Kidney tubule cell (primary cell): ENCODE measurements around the gene KPRP.
A peak's percentile ranks its signal among the peaks of the same experiment; 100 is the strongest.

Experiments
- DNase-seq: peaks from one replicate; pipeline ENCODE4 v3.0.0-alpha.2; 2018; ENCODE audit warnings: low spot score

Gene KPRP, protein sequence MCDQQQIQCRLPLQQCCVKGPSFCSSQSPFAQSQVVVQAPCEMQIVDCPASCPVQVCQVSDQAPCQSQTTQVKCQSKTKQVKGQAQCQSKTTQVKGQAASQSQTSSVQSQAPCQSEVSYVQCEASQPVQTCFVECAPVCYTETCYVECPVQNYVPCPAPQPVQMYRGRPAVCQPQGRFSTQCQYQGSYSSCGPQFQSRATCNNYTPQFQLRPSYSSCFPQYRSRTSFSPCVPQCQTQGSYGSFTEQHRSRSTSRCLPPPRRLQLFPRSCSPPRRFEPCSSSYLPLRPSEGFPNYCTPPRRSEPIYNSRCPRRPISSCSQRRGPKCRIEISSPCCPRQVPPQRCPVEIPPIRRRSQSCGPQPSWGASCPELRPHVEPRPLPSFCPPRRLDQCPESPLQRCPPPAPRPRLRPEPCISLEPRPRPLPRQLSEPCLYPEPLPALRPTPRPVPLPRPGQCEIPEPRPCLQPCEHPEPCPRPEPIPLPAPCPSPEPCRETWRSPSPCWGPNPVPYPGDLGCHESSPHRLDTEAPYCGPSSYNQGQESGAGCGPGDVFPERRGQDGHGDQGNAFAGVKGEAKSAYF

DNA sequence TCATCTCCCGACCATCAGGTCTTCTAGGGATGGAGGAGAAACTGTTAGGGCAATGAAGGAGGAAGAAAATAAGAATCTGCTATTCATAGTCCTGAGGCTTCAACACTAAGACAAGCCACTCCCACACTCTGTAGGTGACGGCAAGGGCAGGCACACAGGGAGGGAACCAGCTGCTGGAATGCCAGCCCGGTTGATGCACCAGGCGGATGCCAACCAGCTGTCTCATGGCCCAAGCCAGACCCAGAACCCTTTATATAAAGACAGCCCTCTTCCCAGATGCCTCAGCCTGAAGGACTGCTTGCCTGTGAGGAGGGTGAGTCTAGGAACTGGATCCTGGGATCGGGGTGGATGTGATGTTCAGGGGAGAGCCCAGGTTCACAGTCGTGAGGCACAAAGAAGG is at the start of gene KPRP:
KPRP (plus strand) TSS at position 279 of the 400 bp plus-strand sequence. CDS start 1,564 bp downstream, outside the sequence.
- DNase-seq: no peak

DNA sequence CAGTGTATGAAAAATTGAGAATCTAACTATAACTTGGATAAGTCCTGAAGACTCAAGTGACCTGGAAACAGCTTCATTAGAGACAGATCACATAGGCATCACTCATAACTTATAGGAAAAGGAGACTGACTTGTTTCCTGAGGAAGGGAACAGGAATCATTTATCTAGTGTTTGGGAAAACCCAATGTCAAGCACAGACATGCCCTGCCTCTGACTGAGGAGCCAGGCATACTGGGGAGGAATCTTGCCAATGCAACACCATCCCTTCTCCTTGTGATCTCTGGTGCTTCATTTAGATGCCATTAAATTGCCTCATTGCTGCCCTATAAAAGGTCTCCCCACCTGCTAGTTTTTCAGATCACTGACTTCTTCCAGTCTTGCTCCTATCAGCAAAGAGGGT is 39.6 kb upstream of the KPRP start:
- DNase-seq: no peak

DNA sequence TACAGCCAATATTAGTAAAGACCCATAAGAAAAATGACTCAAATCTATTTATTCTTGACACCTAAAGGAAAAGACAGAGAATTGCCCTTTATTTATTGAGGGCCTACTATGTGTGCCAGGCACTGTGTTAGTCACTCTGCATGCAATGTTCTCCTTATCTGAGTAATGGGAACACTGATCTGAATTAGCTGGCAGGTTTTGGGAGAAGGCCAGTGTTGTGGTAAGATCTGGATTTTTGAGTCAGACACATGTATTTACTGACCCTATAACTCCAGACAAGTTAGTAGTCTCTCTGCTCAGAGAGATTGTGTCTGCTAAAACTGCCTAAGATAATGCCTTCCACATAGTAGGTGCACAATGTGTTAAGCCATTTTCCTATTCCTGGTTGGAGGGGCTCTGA is 32.6 kb upstream of the KPRP start:
- DNase-seq: no peak

DNA sequence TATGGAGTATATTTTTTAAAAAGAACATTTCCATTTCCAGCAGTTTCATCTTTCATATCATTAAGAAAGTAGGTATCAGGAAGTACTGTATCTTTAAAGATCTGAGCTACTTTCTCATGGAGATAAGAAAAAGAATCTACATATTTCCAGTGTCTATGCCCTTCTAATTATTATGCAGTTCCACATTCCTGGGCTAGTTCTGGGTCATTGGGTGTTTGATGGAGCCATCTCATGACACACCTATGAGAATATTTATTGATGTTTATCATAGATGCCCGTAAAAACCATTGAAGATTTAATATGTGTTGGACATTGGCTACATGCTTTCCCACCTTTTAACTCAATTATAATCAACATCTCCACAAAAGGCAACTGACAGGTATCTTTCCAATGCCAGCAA is 28.8 kb upstream of the KPRP start:
- no peak for DNase-seq

DNA sequence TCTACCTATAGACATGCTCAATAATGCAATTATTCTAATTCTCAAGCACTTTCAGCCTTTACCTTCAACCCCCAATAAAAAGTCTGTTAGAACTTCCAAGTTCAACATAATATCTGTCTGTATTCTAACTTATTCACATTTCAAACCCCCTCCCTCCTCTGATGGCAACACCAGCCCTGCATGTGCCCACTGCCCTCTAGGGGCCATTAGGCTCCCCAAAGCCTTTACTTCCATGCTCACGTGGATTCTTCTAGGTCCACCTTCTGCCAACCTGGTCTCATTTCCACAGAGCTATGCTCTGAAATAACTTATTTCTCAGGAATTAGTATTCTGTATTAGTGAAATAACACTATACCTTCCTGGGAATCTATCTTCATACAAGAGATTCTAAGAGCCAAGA is 22.2 kb upstream of the KPRP start:
- DNase-seq: no peak

DNA sequence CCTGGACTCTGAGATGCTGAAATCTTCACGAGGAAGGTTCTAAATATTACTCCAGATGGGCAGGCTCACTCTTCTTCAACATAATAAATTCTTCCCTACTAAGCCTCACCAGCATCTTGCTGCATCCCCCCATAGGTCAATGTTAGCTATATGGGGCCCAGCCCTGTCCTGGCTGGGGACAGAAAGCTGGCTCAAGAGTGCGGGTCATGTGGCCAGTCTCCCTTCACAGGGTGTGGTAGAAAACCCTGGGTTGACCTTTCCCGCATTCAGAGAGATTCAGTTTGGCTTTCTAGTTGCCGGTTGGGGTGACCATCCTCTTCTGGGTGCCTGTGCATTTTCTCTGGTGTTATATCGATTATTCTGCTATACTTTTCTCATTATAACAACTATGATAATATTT is 19.8 kb upstream of the KPRP start:
- no peak for DNase-seq

DNA sequence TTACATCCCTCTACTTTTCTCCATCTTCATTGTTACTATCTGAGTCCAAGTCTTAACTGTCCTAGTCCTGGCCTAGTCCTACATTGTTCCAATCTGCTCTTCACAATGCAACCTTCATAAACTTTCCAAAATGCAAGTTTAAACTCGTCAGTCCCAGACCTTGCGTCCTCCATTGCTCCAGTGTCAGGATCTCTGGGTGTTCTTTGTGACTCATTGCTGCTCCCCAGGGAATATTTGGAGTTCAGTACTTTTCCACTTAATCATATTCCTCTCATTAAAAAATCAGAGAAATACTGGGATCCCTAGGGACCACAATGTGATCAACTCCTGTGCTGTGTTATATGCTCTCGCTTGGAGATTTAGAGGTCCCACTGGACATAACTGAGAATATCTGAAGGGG is 18.0 kb upstream of the KPRP start:
- DNase-seq: no peak

DNA sequence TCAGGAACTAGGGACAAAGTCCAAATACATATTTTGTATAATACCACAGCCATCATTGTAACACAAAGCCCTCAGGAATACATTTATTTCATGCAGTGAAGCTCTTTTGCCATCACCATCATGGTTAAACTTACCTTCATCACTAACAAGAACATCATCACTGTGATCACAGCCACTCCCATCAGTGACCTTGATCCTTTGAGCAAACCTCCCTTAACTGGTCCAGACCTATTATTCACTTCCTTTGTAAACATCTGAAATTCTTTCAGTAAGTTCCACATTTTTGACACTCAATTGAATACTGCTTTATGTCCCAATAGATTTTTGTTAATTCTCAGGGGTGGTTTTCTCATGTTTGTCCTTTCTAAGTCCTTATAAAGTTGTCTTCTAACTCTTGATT is 16.2 kb upstream of the KPRP start:
- DNase-seq: no peak

DNA sequence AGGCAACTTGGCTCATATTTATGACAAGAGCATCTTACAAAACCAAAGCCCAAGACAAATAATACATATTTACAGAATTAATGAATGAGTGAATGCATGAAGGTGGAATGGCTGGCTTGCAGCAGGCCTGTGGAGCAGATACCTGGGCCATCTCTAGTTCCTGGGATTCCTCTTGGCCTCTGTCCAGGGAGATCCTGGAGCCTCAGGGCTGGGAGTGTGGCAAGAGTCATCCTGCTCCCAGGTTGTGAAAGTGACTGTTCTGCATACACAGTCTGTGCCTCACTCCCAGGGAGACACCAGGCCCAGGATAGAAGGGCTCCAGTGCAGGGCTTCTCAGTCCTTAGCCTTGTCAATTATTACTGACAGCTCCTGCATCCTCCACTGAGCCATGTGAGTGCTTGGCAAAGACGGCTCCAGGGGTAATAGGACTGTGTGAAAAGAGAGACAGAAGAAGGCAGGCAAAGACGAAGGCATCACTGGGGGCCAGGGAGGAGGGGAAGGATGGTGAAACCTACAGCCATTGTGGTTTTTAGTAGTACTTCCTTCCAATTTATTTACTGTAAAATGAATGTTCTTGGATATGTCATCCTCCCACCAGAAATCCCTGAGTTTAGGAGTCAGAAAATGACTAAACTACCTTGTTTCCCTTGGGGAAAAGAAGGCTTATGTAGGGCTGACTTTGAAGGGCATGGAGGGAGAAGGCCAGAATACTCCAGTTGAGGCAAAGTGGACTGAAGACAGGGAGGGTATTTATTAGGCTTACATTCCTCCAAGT is 14.3 kb upstream of the KPRP start:
- DNase-seq: peak; percentile 14

DNA sequence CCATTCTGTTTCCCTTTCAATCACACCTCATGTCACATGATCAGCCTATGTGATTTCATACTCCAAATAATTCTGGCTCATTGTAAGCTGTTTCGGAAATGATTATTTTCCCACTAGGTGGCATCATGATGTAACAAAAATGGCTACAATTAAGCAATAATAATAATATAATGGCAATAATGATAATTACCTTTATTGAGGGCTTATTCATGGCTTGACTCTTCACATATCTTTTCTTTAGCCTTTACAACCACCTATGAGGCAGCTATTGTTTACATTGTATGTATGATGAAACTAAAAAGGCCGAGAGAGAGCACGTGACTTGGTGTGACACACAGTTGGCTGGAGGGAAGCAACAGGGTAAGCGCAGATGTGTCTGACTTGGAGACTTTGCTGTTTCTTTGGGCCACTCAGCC is 12.5 kb upstream of the KPRP start:
- no peak for DNase-seq

DNA sequence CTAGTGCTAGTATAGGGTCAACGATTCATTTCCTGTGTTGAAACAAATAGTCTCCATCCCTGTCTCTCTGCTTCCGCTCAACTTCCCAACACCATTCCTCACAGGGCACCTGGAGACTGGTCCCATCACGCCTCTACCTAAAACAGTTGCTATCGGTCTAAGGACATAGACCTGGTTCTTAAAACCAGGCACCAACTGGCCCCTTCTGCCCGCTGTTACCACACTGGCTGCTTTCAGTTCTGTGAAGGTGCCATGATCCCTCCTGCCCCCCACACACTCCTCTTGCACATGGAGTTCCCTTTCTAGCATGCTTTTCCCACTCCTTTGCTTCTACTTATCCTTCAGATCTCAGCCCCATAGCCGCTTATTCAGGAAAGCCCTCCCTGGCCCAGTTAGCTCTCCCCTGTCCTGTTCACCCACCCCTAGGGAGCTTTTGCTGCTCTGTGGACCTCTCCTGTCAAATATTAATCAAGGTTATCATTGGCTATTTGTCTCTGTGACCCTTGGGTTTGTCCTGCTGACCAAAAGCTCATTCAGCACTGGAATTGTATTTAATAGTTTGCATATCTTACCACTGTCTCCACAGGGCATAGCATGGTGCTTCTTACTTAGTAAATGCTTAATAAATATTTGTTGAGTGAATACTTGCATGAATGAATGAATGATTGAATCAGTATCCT is 11.9 kb upstream of the KPRP start:
- DNase-seq: no peak

DNA sequence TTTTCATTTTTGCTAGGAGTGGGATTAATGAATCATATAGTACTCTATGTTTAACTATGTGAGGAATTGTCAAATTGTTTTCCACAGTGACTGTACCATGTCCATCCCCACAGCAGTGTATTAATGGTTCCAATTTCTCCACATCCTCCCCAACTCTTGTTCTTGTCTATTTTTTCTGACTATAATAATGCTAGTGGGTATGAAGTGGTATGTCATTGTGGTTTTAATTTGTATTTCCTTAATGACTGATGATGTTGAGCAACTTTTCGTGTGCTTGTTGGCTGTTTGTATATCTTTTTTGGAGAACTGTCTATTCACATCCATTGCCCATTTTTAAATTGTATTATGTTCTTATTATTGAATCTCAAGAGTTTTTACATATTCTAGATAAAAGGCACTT is 10.0 kb upstream of the KPRP start:
- no peak for DNase-seq

DNA sequence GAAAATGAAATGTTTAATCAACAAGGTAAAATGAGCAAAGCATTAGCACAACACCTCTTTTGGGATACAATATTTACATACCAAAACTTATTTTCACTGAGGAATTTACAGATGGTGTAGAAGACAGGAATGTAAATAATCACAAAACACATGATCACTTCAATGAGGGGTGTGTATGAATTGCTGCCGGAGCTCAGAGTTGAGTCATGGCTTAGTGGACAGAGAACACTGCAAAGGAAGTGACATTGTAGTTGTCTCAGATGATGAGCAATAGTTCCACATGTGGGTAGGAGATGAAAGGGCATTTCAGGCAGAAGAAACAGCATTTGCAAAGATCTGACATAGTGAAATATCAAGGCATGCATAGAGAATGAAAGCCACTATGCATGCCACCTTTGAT is 5.6 kb upstream of the KPRP start:
- DNase-seq: peak; percentile 59

DNA sequence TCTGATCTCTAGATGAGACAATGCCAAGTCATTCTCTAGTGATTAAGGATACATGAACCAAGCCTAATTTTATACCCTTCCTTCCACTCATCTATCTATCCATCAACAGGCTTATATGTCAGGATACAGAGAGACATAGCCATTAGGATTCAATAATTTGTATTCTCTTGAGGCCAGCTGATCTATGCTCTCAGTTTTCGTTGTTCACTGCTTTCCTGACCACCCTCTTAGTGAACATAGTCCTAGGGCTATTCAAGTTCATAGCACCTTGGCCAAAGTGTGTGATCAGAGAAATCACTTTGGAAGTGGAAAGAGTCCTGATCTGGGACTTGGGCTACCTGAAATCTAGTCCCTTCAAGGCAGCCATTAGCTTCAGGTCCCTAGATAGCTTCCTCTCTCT is 4.2 kb upstream of the KPRP start:
- DNase-seq: no peak

DNA sequence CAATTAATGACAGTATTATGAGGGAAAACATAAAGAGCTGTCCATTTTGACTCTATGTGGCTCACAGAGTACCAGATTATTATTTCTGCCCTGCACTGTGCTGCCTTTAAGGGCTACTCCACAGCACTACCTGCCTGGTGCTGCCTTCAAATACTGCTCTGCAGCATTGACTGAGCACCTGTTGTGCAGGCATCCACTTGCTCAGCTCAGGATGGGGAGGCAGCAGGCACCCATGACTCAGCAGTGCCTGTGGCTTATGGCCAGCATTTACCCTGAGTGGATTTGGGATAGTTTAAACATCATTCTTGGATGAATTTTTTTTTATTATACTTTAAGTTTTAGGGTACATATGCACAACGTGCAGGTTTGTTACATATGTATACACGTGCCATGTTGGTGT is 953 bp upstream of the KPRP start:
- DNase-seq: no peak

DNA sequence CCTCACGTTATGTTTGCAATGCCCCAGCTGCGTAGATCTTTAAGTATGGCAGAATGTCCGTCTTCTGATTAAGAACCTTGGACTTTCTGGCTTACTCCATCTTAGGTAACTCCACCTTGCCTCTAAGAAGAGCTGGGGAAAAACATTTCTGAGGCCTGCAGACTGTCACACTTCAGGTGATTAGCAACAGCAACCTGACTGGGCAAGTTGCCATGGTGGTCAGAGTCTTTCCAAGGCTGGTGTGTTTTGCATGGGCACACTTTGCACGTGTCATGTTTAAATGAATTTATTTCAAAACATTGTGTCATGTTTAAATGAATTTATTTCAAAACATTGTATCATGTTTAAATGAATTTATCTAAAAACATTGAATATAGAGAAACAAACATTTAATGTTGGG is 811 bp downstream of the KPRP start:
- no peak for DNase-seq

DNA sequence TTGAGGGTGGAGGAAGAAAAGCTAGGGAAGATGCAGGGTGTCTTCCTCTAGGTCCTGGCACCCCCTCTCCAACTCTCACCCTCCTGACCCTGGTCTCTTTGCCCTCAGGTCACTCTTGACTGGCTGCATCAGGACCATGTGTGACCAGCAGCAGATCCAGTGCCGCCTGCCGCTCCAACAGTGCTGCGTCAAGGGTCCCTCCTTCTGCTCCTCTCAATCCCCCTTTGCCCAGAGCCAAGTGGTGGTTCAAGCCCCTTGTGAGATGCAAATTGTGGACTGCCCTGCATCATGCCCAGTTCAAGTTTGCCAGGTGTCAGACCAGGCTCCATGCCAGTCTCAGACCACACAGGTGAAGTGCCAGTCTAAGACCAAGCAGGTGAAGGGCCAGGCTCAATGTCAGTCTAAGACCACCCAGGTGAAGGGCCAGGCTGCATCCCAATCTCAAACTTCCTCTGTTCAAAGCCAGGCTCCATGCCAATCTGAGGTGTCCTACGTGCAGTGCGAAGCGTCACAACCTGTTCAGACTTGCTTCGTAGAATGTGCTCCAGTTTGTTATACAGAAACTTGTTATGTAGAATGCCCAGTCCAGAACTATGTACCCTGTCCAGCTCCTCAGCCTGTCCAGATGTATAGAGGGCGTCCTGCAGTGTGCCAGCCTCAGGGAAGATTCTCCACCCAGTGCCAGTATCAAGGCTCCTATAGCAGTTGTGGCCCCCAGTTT is 1.8 kb downstream of the KPRP start:
- no peak for DNase-seq

DNA sequence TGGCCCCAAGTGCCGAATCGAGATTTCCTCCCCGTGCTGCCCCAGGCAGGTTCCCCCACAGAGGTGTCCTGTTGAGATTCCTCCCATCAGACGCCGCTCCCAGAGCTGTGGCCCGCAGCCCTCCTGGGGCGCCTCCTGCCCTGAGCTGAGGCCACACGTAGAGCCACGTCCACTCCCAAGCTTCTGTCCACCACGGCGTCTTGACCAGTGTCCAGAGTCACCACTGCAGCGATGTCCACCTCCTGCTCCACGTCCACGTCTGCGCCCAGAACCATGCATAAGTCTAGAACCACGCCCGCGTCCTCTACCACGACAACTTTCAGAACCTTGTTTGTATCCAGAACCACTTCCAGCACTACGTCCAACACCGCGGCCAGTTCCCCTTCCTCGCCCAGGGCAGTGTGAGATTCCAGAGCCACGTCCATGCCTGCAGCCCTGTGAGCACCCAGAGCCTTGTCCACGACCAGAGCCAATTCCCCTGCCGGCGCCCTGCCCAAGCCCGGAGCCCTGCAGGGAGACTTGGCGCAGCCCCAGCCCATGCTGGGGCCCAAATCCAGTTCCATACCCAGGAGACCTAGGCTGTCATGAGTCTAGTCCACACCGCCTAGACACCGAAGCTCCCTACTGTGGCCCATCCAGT is 2.8 kb downstream of the KPRP start:
- no peak for DNase-seq

DNA sequence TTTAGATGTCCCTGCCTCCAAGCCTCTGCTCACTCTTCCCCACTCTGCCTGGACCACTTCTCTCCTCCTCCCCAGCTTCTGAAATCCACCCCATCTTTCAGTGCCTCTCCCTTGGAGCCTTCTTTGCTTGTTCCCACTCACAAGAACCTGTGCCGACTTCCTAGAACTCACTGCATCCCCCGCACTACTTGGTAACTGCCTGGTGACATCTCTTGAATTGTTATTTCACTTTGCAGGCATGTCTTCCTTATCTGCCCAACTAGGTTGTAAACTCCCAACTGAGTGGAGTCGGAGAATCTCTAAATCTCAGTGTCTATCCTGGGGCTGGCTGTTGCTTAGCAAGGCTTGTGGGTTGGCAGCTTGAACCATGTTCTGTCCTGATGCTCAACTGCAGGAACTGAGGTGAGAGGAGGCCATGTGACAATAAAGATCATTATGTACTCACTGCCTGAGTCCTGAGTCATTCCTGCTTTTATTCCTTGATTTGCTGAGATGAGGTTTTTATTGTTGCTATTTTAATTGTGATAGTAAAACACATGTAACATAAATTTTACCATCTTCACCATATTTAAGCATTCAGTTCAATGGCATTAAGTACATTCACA is 3.9 kb downstream of the KPRP start:
- no peak for DNase-seq

DNA sequence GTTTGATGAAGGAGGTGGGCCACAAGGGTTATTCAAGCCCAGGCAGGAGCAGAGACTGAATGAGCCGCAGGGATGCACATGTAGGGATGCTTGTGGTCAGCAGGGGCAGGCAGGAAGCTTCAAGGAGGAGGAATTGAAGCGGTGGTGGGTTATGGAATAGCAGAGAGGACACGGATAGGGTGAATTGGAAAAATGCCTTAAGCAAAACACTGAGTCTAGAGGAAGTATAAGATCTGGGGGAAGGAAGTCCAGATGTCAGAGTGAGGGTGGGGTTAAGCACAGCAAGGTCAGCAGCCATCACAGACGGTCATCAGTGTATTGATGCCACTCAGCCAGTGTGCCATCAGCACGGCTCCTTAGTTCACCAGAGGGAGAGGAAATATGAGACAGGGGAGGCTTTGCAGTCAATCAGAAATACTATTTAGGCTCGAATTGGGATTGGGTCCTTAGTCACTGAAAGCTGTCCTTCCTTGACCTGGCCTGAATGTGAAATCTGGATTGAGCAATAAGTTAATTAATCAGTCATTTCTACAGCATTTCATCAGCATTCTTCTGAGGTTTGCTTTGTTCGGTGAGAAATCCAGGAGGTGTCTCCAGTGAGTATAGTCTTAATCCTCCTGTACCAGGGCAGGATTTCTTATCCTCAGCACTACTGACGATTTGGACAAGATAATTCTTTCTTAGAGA is 11.2 kb downstream of the KPRP start:
- DNase-seq: no peak
